Vagina (tissue), 2 donors: ENCODE measurements around the gene DNAAF3. TPM values are rescaled to one million over a fixed set of nuclear protein-coding genes. Genes with fewer than 3 reads are reported as not detected.
"Not testable (repeated sequence)": the region's sequence is repeated elsewhere in the genome, so short reads cannot be mapped to it uniquely, and the experiment has no call there.

Source experiments
- DNase-seq, 2 donors: peaks; one replicate each; pipeline ENCODE4 v3.0.0-alpha.2; 2017; ENCODE audit errors: extremely low spot score in 2 of 2
- H3K27ac ChIP-seq: fragments of 200-600 bp; sonication (generic); one replicate; pipeline ENCODE4 v1.5.1; 2019
- H3K27me3 ChIP-seq: fragments of 200-600 bp; sonication (generic); one replicate; pipeline ENCODE4 v1.5.1; 2019
- H3K36me3 ChIP-seq, 2 donors: fragments of 200-600 bp; sonication (generic); one replicate each; pipeline ENCODE4 v1.5.1; 2017 to 2019
- H3K4me1 ChIP-seq: fragments of 200-600 bp; sonication (generic); one replicate; pipeline ENCODE4 v1.5.1; 2019
- H3K4me3 ChIP-seq, 2 donors: fragments of 200-600 bp; sonication (generic); 1 replicate in 1 of 2; 2 replicates in 1 of 2; pipeline ENCODE4 v1.5.1; 2016 to 2019
- H3K9me3 ChIP-seq: fragments of 200-600 bp; sonication (generic); one replicate; pipeline ENCODE4 v1.5.1; 2019
- CTCF ChIP-seq, 3 experiments: fragments of 450-650 bp in 2 of 3; fragments of 200-600 bp in 1 of 3; sonication (generic) in 1 of 3; IDR thresholded peaks; one replicate each; pipeline ENCODE4 v1.5.1; 2017 to 2019; ENCODE audit warnings: antibody characterized with exemption in 3 of 3, mild to moderate bottlenecking in 2 of 3, moderate library complexity in 2 of 3
- POLR2A ChIP-seq, 2 donors: fragments of 450-650 bp; IDR thresholded peaks; one replicate each; pipeline ENCODE4 v1.6.1; 2017; ENCODE audit warnings: antibody characterized with exemption in 2 of 2, mild to moderate bottlenecking in 2 of 2, moderate library complexity in 2 of 2
- POLR2AphosphoS5 ChIP-seq, 2 donors: sonication (generic); formaldehyde crosslinking; IDR thresholded peaks; one replicate each; pipeline ENCODE4 v1.9.0; 2017; ENCODE audit warnings: antibody characterized with exemption in 2 of 2, mild to moderate bottlenecking in 2 of 2, low read depth in 1 of 2; ENCODE audit not compliant: insufficient read depth in 1 of 2
- intact Hi-C: fragments of 100-400 bp; cut with DNase I; formaldehyde crosslinking; loops from one replicate; pipeline ENCODE4 v1.15.1; 2023
- total RNA-seq: library from RNA; depleted of rRNA; stranded (reverse); fragments of >200 nt; gene quantifications from one replicate; pipeline ENCODE4 v1.2.3, GENCODE V29; 2016

Gene DNAAF3
- total RNA-seq, 1 donor from 2014 or later = 5.6 TPM

DNA sequence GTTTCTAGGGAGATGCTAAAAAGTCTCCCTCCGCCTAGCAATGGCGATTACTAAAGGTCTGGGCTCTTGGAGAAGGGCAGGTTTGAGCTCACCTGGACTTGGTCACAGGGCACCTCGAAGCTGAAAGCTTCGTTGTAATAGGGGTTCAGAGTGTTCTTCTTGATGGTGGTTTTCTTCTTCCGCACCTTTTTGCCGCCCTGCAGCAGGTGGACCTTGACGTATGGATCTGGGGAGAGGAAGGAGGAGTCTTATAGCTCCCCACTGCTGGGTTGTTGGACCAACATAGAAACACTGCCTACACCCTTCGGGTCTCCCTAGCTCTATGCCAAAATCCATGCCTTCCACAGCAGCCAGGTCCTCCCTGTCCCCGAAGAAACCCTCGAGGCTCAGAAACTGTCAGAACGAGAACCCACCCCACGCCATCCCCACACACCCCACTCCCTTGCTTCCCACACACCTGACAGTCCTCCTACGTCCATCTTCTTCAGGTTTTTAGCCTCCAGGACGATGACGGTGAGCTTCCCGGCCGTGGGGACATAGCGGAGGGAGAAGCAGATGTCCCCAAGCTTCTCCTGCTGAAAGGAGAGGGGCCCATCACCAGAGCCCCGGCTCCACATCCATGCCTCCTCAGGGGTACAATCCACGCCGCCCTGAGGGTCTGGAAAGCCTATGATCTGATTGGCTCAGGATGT lies 8.2 kb upstream of the DNAAF3 start:
- H3K36me3 ChIP-seq = no peaks in the 10 kb centered on the region
- intact Hi-C loops = no loop called here
- H3K4me1 ChIP-seq = peaks cover 26% of the 10 kb centered on the region
- H3K27ac ChIP-seq = no peak overlapping the region
- peak overlapping the region in 1 of 2 donors; percentile 34 for H3K4me3 ChIP-seq
- peaks cover 16% of the 10 kb centered on the region for H3K27me3 ChIP-seq
- TF ChIP-seq CTCF (IDR thresholded peaks at IDR 0.05) (no peak), POLR2A (IDR thresholded peaks at IDR 0.05) (no peak), POLR2AphosphoS5 (IDR thresholded peaks at IDR 0.05; ENCODE audit: insufficient read depth in 1 of 2, low read depth in 1 of 2) (no peak)
- H3K9me3 ChIP-seq = no peaks in the 10 kb centered on the region
- DNase-seq = no peak

- Histone ChIP-seq H3K27me3 (peaks cover 14% of the 10 kb centered on the region), H3K9me3 (no peaks in the 10 kb centered on the region), H3K4me3 (peak overlapping the region; percentile 9 to 34), H3K27ac (no peak overlapping the region), H3K36me3 (no peaks in the 10 kb centered on the region), H3K4me1 (peaks cover 19% of the 10 kb centered on the region)
- TF ChIP-seq CTCF (IDR thresholded peaks at IDR 0.05) (no peak), POLR2AphosphoS5 (IDR thresholded peaks at IDR 0.05; ENCODE audit: insufficient read depth in 1 of 2, low read depth in 1 of 2) (no peak), POLR2A (IDR thresholded peaks at IDR 0.05) (no peak)
- intact Hi-C loops = no loop called here
- DNase-seq = no peak
Observed at GRCh38 chr19:55173714-55174409, 7.4 kb upstream of the DNAAF3 start.

- no peak for TF ChIP-seq POLR2AphosphoS5 (IDR thresholded peaks at IDR 0.05; ENCODE audit: insufficient read depth in 1 of 2, low read depth in 1 of 2)
- no peak for TF ChIP-seq POLR2A (IDR thresholded peaks at IDR 0.05)
- TF ChIP-seq CTCF (IDR thresholded peaks at IDR 0.05) = no peak
- peaks cover 14% of the 10 kb centered on the region for H3K27me3 ChIP-seq
- DNase-seq = no peak
- H3K36me3 ChIP-seq = no peaks in the 10 kb centered on the region
- H3K4me3 ChIP-seq = peak overlapping the region; percentile 9 to 34
- intact Hi-C loops = no loop called here
- H3K27ac ChIP-seq = no peak overlapping the region
- H3K4me1 ChIP-seq = peaks cover 17% of the 10 kb centered on the region
- H3K9me3 ChIP-seq = no peaks in the 10 kb centered on the region
Observed at GRCh38 chr19:55173186-55173713, 6.8 kb upstream of the DNAAF3 start.

DNA sequence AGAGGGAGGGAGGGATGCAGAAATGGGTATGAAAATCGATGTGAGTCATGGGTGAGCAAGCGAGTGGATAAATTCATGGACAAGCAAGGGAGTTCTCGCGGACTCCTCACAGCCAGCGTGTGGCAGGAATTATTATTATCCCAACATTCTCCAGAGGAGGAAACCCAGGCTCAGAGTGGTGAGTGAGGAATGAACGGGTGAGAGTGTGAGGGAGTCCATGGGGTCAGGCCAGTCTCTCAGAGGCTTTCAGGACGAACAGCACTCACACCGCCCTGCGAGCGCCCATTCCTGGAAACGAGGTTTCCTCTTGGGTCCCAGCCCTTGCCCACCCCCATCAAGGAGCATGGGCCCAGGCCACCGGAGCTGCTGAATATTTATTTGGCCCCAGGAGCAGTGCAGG lies 6.3 kb upstream of the DNAAF3 start:
- no peak for DNase-seq
- no peak overlapping the region for H3K4me3 ChIP-seq
- intact Hi-C loops = no loop called here
- H3K4me1 ChIP-seq = peaks cover 17% of the 10 kb centered on the region
- H3K27me3 ChIP-seq = peaks cover 10% of the 10 kb centered on the region
- H3K27ac ChIP-seq = no peak overlapping the region
- H3K36me3 ChIP-seq = no peaks in the 10 kb centered on the region
- TF ChIP-seq POLR2A (IDR thresholded peaks at IDR 0.05) (no peak), CTCF (IDR thresholded peaks at IDR 0.05) (no peak), POLR2AphosphoS5 (IDR thresholded peaks at IDR 0.05; ENCODE audit: insufficient read depth in 1 of 2, low read depth in 1 of 2) (no peak)
- no peaks in the 10 kb centered on the region for H3K9me3 ChIP-seq

GRCh38 chr19:55172318-55172717 lies 5.9 kb upstream of the DNAAF3 start:
- intact Hi-C loops, H3K27me3 ChIP-seq, DNase-seq, H3K9me3 ChIP-seq, H3K36me3 ChIP-seq, H3K27ac ChIP-seq, H3K4me3 ChIP-seq: not testable (repeated sequence)
- peaks cover 17% of the 10 kb centered on the region for H3K4me1 ChIP-seq
